Measurements from ENCODE around the gene TOB2. TPM values are rescaled to one million over a fixed set of nuclear protein-coding genes. Genes with fewer than 3 reads are reported as not detected.

TOB2 gene
- polyA plus RNA-seq, 1 of the 3 experiments (the other 2 are of a cell fraction) = 8.3 TPM

GRCh38 chr22:41481925-41482318 lies 35.3 kb upstream of the TOB2 start:
- ChIA-PET CTCF (no interaction called here), POLR2A (no interaction called here)
- Histone ChIP-seq H3K4me2 (no peak overlapping the region), H3K9ac (no peak overlapping the region), H2AFZ (ENCODE audit: low read depth) (no peak overlapping the region), H3K9me2 (no peaks in the 10 kb centered on the region), H4K20me1 (ENCODE audit: insufficient read depth) (peaks cover 4% of the 10 kb centered on the region; the same call in 1 of the 2 replicates), H3K9me3 (no peaks in the 10 kb centered on the region), H3K36me3 (replicated peaks in 1 of 2; ENCODE audit: control insufficient read depth in 1 of 2, insufficient read depth in 2 of 2, low read length in 1 of 2) (no peaks in the 10 kb centered on the region), H3F3A (replicated peaks; ENCODE audit: insufficient read depth) (no peaks in the 10 kb centered on the region), H3K79me2 (ENCODE audit: insufficient read depth) (peaks cover 46% of the 10 kb centered on the region), H3K27me3 (ENCODE audit: insufficient read depth) (no peaks in the 10 kb centered on the region), H3K27ac (ENCODE audit: low read depth in 2 of 2, low read length in 1 of 2) (no peak overlapping the region), H3K4me3 (ENCODE audit: low read depth in 2 of 2, low read length in 1 of 2) (no peak overlapping the region), H3K4me1 (ENCODE audit: control insufficient read depth in 1 of 2, insufficient read depth in 2 of 2, low read depth in 1 of 2, low read length in 1 of 2) (no peaks in the 10 kb centered on the region)
- TF ChIP-seq EZH2phosphoT487 (IDR thresholded peaks at IDR 0.05; ENCODE audit: borderline replicate concordance, low read depth) (no peak), RAD21 (IDR thresholded peaks at IDR 0.05; ENCODE audit: low read length) (no peak)
- WGBS (ENCODE audit: low lambda C conversion rate) = 92% methylated on average over 2 of the region's 5 CpGs
- DNase-seq = no peak

DNA sequence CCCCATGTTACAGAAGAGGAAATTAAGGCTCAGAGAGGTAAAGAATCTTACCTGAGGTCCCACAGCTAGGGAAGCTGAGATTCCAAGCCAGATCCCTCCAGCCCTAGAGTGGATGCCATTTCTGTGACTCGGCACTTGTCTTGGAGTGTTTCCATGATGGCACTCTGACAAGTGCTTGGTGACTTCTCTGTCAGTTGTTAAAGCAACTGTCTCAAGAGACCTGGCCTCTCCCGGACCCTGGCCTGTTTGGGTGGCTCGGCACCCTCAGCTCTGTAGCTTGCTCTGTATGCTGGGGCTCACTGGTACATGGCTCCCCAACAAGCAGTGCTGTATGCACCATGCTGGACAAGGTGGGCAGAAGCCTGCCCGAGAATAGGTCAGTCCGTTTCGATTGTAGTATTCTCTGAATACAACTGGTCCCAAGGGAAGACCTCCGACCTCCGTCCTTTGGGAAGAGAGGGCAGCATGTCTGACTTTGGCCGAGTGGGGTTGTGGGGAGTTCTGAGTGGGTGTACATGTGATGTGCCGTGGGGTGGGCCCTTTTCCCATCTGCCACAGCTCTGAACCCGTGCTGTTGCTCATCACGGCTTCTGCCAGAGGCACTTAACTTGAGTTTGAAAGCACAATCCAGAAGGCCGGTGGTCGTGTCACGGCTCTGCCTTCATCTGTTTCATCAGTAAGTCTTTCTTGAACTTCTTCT lies 34.7 kb upstream of the TOB2 start:
- POLR2A ChIA-PET = no interaction called here
- CTCF ChIA-PET = no interaction called here
- no peaks in the 10 kb centered on the region for H3F3A ChIP-seq (replicated peaks; ENCODE audit: insufficient read depth)
- no peak overlapping the region for H3K27ac ChIP-seq (ENCODE audit: low read depth in 2 of 2, low read length in 1 of 2)
- H3K9ac ChIP-seq = no peak overlapping the region
- H3K36me3 ChIP-seq (replicated peaks in 1 of 2; ENCODE audit: control insufficient read depth in 1 of 2, insufficient read depth in 2 of 2, low read length in 1 of 2) = no peaks in the 10 kb centered on the region
- H2AFZ ChIP-seq (ENCODE audit: low read depth) = no peak overlapping the region
- H3K9me2 ChIP-seq = no peaks in the 10 kb centered on the region
- peaks cover 4% of the 10 kb centered on the region; the same call in 1 of the 2 replicates for H4K20me1 ChIP-seq (ENCODE audit: insufficient read depth)
- WGBS (ENCODE audit: low lambda C conversion rate) = 95% methylated on average over 8 of the region's 15 CpGs
- DNase-seq = no peak
- H3K4me3 ChIP-seq (ENCODE audit: low read depth in 2 of 2, low read length in 1 of 2) = no peak overlapping the region
- no peaks in the 10 kb centered on the region for H3K27me3 ChIP-seq (ENCODE audit: insufficient read depth)
- no peak overlapping the region for H3K4me2 ChIP-seq
- H3K4me1 ChIP-seq (ENCODE audit: control insufficient read depth in 1 of 2, insufficient read depth in 2 of 2, low read depth in 1 of 2, low read length in 1 of 2) = no peaks in the 10 kb centered on the region
- H3K79me2 ChIP-seq (ENCODE audit: insufficient read depth) = peaks cover 47% of the 10 kb centered on the region
- TF ChIP-seq SMC3 (IDR thresholded peaks at IDR 0.05; ENCODE audit: low read depth, low read length) (no peak), ELF1 (IDR thresholded peaks at IDR 0.05) (no peak), EP300 (IDR thresholded peaks at IDR 0.05; ENCODE audit: borderline replicate concordance in 1 of 2, low read depth in 1 of 2, low read length in 1 of 2) (no peak), POLR2AphosphoS5 (IDR thresholded peaks at IDR 0.05; ENCODE audit: low read depth, low read length) (no peak), MXI1 (IDR thresholded peaks at IDR 0.05; ENCODE audit: low read depth, low read length) (no peak), GATA2 (CRISPR knock-in tag; IDR thresholded peaks at IDR 0.05) (no peak), IRF3 (IDR thresholded peaks at IDR 0.05; ENCODE audit: low read depth, low read length) (no peak), TCF12 (IDR thresholded peaks at IDR 0.05) (no peak), YY1 (IDR thresholded peaks at IDR 0.05; ENCODE audit: low read depth) (no peak), FOXJ3 (CRISPR knock-in tag; IDR thresholded peaks at IDR 0.05) (no peak), TEAD4 (IDR thresholded peaks at IDR 0.05; ENCODE audit: borderline replicate concordance, insufficient read depth) (no peak)
- TF ChIP-seq, protein P1, sequence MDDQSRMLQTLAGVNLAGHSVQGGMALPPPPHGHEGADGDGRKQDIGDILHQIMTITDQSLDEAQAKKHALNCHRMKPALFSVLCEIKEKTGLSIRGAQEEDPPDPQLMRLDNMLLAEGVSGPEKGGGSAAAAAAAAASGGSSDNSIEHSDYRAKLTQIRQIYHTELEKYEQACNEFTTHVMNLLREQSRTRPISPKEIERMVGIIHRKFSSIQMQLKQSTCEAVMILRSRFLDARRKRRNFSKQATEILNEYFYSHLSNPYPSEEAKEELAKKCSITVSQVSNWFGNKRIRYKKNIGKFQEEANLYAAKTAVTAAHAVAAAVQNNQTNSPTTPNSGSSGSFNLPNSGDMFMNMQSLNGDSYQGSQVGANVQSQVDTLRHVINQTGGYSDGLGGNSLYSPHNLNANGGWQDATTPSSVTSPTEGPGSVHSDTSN (IDR thresholded peaks at IDR 0.05) = no peak
- no peaks in the 10 kb centered on the region for H3K9me3 ChIP-seq
